Thoracic aorta (tissue), 2 donors: Measurements from ENCODE around the gene PFKL. TPM values are rescaled to one million over a fixed set of nuclear protein-coding genes. Genes with fewer than 3 reads are reported as not detected.

ENCODE experiments used
- ATAC-seq: fragments of 150-250 bp; one replicate; pipeline ENCODE4 v1.8.0; 2017; ENCODE audit warnings: low read depth; ENCODE audit not compliant: insufficient number of reproducible peaks, low FRiP score
- DNase-seq: peaks from one replicate; pipeline ENCODE4 v3.0.0-alpha.2; 2020; ENCODE audit warnings: low spot score
- H3K27ac ChIP-seq, 2 donors: fragments of 200-600 bp; sonication (generic); 1 replicate in 1 of 2; 2 replicates in 1 of 2; pipeline ENCODE4 v1.5.1; 2016; ENCODE audit warnings: mild to moderate bottlenecking in 2 of 2, moderate library complexity in 2 of 2
- H3K27me3 ChIP-seq: fragments of 200-600 bp; sonication (generic); replicated peaks from 2 replicates; pipeline ENCODE4 v1.6.0; 2016; ENCODE audit warnings: mild to moderate bottlenecking; ENCODE audit not compliant: insufficient read depth
- H3K36me3 ChIP-seq: fragments of 200-600 bp; sonication (generic); one replicate; pipeline ENCODE4 v1.5.1; 2016
- H3K4me1 ChIP-seq, 2 donors: fragments of 200-600 bp; sonication (generic); 1 replicate in 1 of 2; 2 replicates in 1 of 2; pipeline versions ENCODE4 v1.5.1 to v1.6.0; 2016; ENCODE audit warnings: low read depth in 2 of 2, mild to moderate bottlenecking in 1 of 2; ENCODE audit not compliant: control insufficient read depth in 1 of 2
- H3K4me3 ChIP-seq: fragments of 200-600 bp; sonication (generic); 2 replicates; pipeline ENCODE4 v1.5.1; 2016; ENCODE audit warnings: mild to moderate bottlenecking
- H3K9me3 ChIP-seq: fragments of 200-600 bp; sonication (generic); 2 replicates; pipeline ENCODE4 v1.5.1; 2016
- total RNA-seq, 2 donors: library from RNA; depleted of rRNA; stranded (reverse); fragments of >200 nt; gene quantifications; one replicate each; pipeline versions ENCODE4 v1.1.0 to v1.2.3, GENCODE V29; 2016
- TF ChIP-seq, protein P1 (sequence below): fragments of 200-600 bp; sonication (generic); IDR thresholded peaks from one replicate; pipeline ENCODE4 v1.5.1; 2019; ENCODE audit warnings: antibody characterized with exemption

The PFKL gene
- total RNA-seq, 2 donors from 2014 or later: 91.0 to 119 TPM

DNA sequence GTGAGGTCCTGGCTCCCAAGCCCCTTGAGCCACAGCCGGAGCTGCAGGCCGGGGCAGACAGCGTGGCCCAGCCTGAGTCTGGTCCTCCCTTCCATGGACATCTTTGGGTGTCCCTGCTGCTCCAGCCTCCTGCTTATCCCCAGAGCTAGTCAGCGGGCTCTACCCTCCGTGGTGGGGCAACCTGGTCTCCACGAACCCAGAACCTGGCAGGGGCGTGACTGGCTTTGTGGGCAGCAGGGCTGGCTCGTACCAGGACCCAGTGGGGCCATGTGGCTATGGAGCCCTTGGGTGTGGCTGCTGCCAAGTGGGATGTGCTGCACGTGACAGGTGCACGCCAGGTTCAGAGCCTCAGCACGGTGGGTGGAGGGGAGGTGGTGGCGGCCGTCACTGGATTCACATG lies 21.0 kb downstream of the PFKL start:
- Histone ChIP-seq H3K4me3 (no peak overlapping the region), H3K9me3 (no peaks in the 10 kb centered on the region), H3K27ac (no peak overlapping the region), H3K36me3 (peaks cover 48% of the 10 kb centered on the region), H3K27me3 (no peaks in the 10 kb centered on the region), H3K4me1 (no peaks in the 10 kb centered on the region)
- TF ChIP-seq, protein P1, sequence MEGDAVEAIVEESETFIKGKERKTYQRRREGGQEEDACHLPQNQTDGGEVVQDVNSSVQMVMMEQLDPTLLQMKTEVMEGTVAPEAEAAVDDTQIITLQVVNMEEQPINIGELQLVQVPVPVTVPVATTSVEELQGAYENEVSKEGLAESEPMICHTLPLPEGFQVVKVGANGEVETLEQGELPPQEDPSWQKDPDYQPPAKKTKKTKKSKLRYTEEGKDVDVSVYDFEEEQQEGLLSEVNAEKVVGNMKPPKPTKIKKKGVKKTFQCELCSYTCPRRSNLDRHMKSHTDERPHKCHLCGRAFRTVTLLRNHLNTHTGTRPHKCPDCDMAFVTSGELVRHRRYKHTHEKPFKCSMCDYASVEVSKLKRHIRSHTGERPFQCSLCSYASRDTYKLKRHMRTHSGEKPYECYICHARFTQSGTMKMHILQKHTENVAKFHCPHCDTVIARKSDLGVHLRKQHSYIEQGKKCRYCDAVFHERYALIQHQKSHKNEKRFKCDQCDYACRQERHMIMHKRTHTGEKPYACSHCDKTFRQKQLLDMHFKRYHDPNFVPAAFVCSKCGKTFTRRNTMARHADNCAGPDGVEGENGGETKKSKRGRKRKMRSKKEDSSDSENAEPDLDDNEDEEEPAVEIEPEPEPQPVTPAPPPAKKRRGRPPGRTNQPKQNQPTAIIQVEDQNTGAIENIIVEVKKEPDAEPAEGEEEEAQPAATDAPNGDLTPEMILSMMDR: no peak
- ATAC-seq: no peak
- DNase-seq: no peak

DNA sequence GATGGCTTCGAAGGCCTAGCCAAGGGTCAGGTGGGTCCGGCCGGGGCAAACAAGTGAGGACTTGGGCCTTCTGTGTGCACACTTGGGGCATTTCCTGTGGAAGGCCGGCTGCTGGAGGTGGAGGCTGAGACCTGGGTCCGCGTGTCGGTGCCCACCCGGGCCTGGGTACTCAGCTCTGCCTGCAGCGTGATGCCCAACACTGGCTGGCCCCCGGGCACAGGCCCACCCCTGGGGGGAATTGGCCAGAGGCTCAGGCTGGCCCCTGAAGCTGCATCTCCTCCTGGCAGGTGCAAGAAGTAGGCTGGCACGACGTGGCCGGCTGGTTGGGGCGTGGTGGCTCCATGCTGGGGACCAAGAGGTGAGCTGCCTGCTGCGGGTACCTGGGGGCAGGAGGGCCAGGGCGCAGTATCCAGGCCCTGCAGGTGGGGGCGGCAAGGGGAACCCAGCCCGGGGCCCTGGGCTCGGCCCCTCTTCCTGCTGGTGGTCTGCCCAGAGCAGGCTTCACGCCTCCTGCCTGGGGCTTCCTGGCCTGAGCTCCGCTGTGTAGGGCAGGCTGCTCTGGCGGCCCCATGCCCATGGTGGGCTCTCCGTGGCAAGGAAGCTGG lies 22.1 kb downstream of the PFKL start:
- Histone ChIP-seq H3K4me3 (no peak overlapping the region), H3K27ac (no peak overlapping the region), H3K36me3 (peaks cover 49% of the 10 kb centered on the region), H3K27me3 (no peaks in the 10 kb centered on the region), H3K9me3 (no peaks in the 10 kb centered on the region), H3K4me1 (no peaks in the 10 kb centered on the region)
- DNase-seq (no peak), ATAC-seq (no peak)
- TF ChIP-seq, protein P1: no peak

DNA sequence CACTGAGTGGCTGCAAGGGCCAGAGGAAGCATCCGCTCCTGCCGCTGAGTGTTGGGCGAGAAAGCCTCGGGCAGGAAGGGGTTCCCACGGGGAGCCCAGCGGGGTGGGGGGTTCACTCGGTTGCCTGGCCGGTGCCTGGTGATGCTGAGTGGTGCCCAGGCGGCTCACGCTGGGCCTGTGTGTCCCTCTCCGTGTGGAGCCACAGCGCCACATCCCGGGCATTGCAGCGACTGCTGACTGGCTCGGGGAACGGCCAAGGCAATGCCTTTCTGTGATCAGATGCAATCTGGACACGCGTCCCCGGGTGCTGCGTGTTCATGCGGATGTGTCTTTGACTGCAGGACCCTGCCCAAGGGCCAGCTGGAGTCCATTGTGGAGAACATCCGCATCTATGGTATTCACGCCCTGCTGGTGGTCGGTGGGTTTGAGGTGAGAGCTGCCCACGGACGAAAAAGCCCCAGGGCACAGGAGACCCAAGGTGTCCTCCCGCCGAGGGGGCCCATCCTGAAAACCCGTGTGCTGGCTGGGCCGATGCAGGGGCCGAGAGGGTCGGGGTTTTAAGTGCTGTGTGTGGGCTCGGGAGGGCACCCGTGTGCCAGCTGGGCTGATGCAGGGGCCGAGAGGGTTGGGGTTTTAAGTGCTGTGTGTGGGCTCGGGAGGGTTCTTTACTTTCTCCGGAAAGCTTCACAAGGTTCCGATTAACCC lies 22.9 kb downstream of the PFKL start:
- peaks cover 43% of the 10 kb centered on the region for H3K36me3 ChIP-seq
- DNase-seq (no peak), ATAC-seq (no peak)
- H3K4me3 ChIP-seq: no peak overlapping the region
- H3K27me3 ChIP-seq: no peaks in the 10 kb centered on the region
- H3K9me3 ChIP-seq: no peaks in the 10 kb centered on the region
- H3K27ac ChIP-seq: no peak overlapping the region
- H3K4me1 ChIP-seq: no peaks in the 10 kb centered on the region
- TF ChIP-seq, protein P1: no peak

DNA sequence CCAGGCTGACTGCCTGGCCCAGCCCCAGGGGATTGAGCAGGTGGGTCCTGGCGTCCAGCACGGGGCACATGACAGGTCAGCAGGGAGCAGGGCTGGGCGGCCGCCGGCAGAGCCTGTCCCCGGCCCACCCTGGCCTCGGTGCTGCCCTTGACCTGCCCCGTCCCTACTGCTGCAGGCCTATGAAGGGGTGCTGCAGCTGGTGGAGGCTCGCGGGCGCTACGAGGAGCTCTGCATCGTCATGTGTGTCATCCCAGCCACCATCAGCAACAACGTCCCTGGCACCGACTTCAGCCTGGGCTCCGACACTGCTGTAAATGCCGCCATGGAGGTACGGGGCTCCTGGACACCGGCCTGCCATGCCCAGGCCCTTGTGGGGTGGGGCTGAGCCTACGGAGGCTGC lies 23.7 kb downstream of the PFKL start:
- ATAC-seq: no peak
- Histone ChIP-seq H3K4me1 (no peaks in the 10 kb centered on the region), H3K4me3 (no peak overlapping the region), H3K27ac (no peak overlapping the region), H3K9me3 (no peaks in the 10 kb centered on the region), H3K36me3 (peaks cover 36% of the 10 kb centered on the region), H3K27me3 (no peaks in the 10 kb centered on the region)
- TF ChIP-seq, protein P1: no peak
- no peak for DNase-seq

DNA sequence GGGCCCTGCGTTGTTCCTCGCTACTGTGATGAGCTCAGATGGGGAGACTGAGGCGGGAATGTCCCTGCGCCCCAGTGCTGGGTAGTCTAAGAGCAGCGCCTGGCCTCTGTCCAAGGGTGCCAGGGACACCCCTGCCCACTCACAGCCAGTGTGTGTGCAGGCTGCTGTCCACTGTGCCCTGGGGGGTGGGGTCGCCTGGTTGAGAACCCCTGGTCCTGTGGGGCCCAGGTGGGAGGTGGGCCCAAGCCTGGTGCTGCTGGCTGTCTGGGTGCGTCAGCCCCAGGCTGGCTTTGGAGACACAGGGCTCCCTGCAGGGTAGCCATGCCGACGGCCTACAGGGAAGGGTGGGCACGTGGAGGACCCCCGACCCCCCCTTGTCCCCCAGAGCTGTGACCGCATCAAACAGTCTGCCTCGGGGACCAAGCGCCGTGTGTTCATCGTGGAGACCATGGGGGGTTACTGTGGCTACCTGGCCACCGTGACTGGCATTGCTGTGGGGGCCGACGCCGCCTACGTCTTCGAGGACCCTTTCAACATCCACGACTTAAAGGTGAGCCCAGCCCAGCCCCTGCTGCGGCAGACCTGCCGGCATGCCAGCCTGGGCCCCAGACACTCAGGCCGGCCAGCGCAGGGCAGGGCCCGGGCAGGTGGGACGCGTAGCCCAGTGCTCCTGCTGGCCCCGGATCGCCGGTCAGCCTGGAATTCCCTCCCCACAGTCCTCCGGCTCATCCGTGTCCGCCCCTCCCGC lies 24.4 kb downstream of the PFKL start:
- TF ChIP-seq, protein P1: no peak
- Histone ChIP-seq H3K27ac (no peak overlapping the region), H3K4me1 (no peaks in the 10 kb centered on the region), H3K9me3 (no peaks in the 10 kb centered on the region), H3K27me3 (no peaks in the 10 kb centered on the region), H3K36me3 (peaks cover 36% of the 10 kb centered on the region), H3K4me3 (no peak overlapping the region)
- DNase-seq (no peak), ATAC-seq (no peak)
